MCF 10A (cell line): ENCODE measurements around the gene SEMA5A. TPM values are rescaled to one million over a fixed set of nuclear protein-coding genes. Genes with fewer than 3 reads are reported as not detected.
A peak's percentile ranks its signal among the peaks of the same experiment; 100 is the strongest.

Experiments used
- BruUV-seq: library from RNA; stranded (reverse); fragments of 400-500 nt; replicated peaks from 2 replicates; lab custom pipeline; 2021; lab: Mats Ljungman, UMichigan
- CTCF ChIA-PET: fragments of 300-600 bp; sonication (Branson Sonifier 250); formaldehyde crosslinking; extraction: SDS; loops from one replicate; lab custom pipeline; 2021; ENCODE audit warnings: antibody characterized with exemption, inconsistent platforms; lab: Yijun Ruan, JAX
- POLR2A ChIA-PET: fragments of 300-600, 350-650 bp; sonication (Branson Sonifier 250); formaldehyde crosslinking; extraction: SDS; loops from one replicate; lab custom pipeline; 2020; ENCODE audit warnings: antibody characterized with exemption, inconsistent platforms; lab: Yijun Ruan, JAX
- DNase-seq: peaks from one replicate; pipeline ENCODE4 v3.0.0-alpha.2; 2018; ENCODE audit not compliant: unreplicated experiment
- H3K27ac Mint-ChIP-seq: one replicate; pipeline ENCODE4 v1.8.0; 2022; ENCODE audit warnings: mild to moderate bottlenecking, low read depth, mixed read lengths; ENCODE audit not compliant: unreplicated experiment
- H3K27me3 Mint-ChIP-seq: one replicate; pipeline ENCODE4 v1.8.0; 2022; ENCODE audit warnings: mixed read lengths; ENCODE audit not compliant: insufficient read depth, unreplicated experiment
- H3K36me3 Mint-ChIP-seq: one replicate; pipeline ENCODE4 v1.8.0; 2022; ENCODE audit warnings: mild to moderate bottlenecking, moderate library complexity, mixed read lengths; ENCODE audit not compliant: insufficient read depth, unreplicated experiment
- H3K4me1 Mint-ChIP-seq: one replicate; pipeline ENCODE4 v1.8.0; 2022; ENCODE audit warnings: mixed read lengths; ENCODE audit not compliant: insufficient read depth, unreplicated experiment
- H3K4me3 Mint-ChIP-seq: one replicate; pipeline ENCODE4 v1.8.0; 2022; ENCODE audit warnings: mild to moderate bottlenecking, moderate library complexity, mixed read lengths; ENCODE audit not compliant: unreplicated experiment
- H3K9me3 Mint-ChIP-seq: one replicate; pipeline ENCODE4 v1.8.0; 2022; ENCODE audit warnings: mixed read lengths; ENCODE audit not compliant: unreplicated experiment
- CTCF ChIP-seq: fragments of 200-600 bp; IDR thresholded peaks from one replicate; pipeline ENCODE4 v1.8.0; 2022; ENCODE audit warnings: antibody characterized with exemption, mild to moderate bottlenecking; ENCODE audit not compliant: unreplicated experiment
- intact Hi-C: fragments of 100-400 bp; cut with micrococcal nuclease; formaldehyde crosslinking; loops from 2 replicates; pipeline ENCODE4 v1.14.1; 2022
- total RNA-seq: library from RNA; stranded (reverse); gene quantifications from 2 replicates; pipeline ENCODE4 v1.2.3, GENCODE V29; 2022

SEMA5A gene
- total RNA-seq, 1 experiment from 2014 or later, result 1.2 TPM

DNA sequence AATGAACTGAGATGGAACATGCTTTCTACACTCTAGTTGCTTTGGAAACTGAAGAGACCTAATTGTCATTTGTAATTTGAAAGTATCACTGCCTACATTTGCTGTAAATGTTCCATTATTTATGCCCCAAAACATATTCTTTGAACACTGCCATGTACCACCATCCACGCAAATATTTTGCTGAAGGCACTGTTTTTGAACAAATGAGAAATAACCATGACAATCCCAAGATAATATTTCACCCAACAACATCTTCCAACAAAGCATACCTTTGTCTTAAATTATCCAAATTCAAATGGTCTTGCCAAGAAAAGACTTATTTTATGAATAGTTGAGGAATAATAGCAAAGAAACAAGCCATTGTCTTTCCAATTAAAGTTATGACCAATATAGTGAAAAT lies 356.2 kb downstream of the SEMA5A start:
- ChIA-PET CTCF (interaction anchor here (0.6 to 1.2 kb wide), 3 partner anchors 18 to 1215 kb away, joined by 4 to 6 read pairs (median 4); no protein-coding TSS in a partner anchor), POLR2A (no interaction called here)
- no peak for TF ChIP-seq CTCF
- Mint-ChIP-seq H3K27me3 (no peaks in the 10 kb centered on the region), H3K4me1 (peaks cover 24% of the 10 kb centered on the region), H3K27ac (no peak overlapping the region), H3K9me3 (peaks cover 5% of the 10 kb centered on the region), H3K4me3 (no peak overlapping the region), H3K36me3 (peaks cover 5% of the 10 kb centered on the region)
- DNase-seq, result no peak
- intact Hi-C loops, result no loop called here
- no TSS peak for BruUV-seq

- H3K9me3 Mint-ChIP-seq, result peaks cover 5% of the 10 kb centered on the region
- H3K27me3 Mint-ChIP-seq, result no peaks in the 10 kb centered on the region
These were observed 356.9 kb downstream of the SEMA5A start for GRCh38 chr5:9188956-9189355.

GRCh38 chr5:9188131-9188530 lies 357.7 kb downstream of the SEMA5A start:
- ChIA-PET CTCF (no interaction called here), POLR2A (no interaction called here)
- peaks cover 5% of the 10 kb centered on the region for H3K36me3 Mint-ChIP-seq
- no peak for TF ChIP-seq CTCF
- no peaks in the 10 kb centered on the region for H3K27me3 Mint-ChIP-seq
- BruUV-seq, result no TSS peak
- H3K9me3 Mint-ChIP-seq, result peaks cover 5% of the 10 kb centered on the region
- no peak overlapping the region for H3K4me3 Mint-ChIP-seq
- H3K4me1 Mint-ChIP-seq, result peaks cover 38% of the 10 kb centered on the region
- intact Hi-C loops, result no loop called here
- DNase-seq, result peak; percentile 66
- H3K27ac Mint-ChIP-seq, result peak overlapping the region; percentile 79

More at GRCh38 chr5:9188956-9189355, 356.9 kb downstream of the SEMA5A start:
- Mint-ChIP-seq H3K36me3 (peaks cover 5% of the 10 kb centered on the region), H3K4me3 (no peak overlapping the region), H3K4me1 (peaks cover 31% of the 10 kb centered on the region), H3K27ac (no peak overlapping the region)
- POLR2A ChIA-PET, result no interaction called here
- TF ChIP-seq CTCF, result no peak
- BruUV-seq, result no TSS peak
- DNase-seq, result no peak
- CTCF ChIA-PET, result interaction anchor here (0.6 to 1.2 kb wide), 2 partner anchors 18 to 56 kb away, joined by 3 to 4 read pairs; no protein-coding TSS in a partner anchor
- intact Hi-C loops, result no loop called here

DNA sequence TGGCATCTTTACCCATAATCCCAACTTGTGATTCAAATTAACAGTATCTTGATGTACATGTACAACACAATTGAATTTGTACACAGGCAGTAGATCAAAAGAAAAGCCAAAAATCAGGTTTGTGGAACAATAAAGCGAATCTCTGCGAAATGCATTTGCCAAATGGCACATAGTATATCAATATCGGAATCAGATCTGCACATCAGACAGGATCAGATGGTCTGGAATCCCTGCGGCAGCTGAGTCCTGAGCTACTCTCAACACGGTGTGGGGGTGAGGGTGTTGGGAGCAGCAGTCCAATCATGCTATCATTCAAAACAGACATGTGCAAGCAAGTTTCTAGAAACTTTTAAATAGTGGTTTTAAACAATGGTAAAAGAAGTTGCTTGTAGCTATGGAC lies 358.3 kb downstream of the SEMA5A start:
- H3K27me3 Mint-ChIP-seq, result no peaks in the 10 kb centered on the region
- TF ChIP-seq CTCF, result no peak
- peaks cover 5% of the 10 kb centered on the region for H3K9me3 Mint-ChIP-seq
- no peak for DNase-seq
- ChIA-PET CTCF (no interaction called here), POLR2A (no interaction called here)
- BruUV-seq, result no TSS peak
- H3K36me3 Mint-ChIP-seq, result peaks cover 5% of the 10 kb centered on the region
- peak overlapping the region; percentile 79 for H3K27ac Mint-ChIP-seq
- no peak overlapping the region for H3K4me3 Mint-ChIP-seq
- H3K4me1 Mint-ChIP-seq, result peaks cover 38% of the 10 kb centered on the region
- intact Hi-C loops, result no loop called here
